Pancreas (tissue), 10 donors: ENCODE measurements around the gene ERGIC3. TPM values are rescaled to one million over a fixed set of nuclear protein-coding genes. Genes with fewer than 3 reads are reported as not detected.

Experiments used
- ATAC-seq, 4 donors: fragments of 200-7000 bp; cut with Tn5 transposase; one replicate each; pipeline versions ENCODE4 v1.8.0 to v1.9.1; 2020; ENCODE audit warnings: mild to moderate bottlenecking in 4 of 4, moderate library complexity in 4 of 4
- DNase-seq, 6 donors: peaks; one replicate each; pipeline ENCODE4 v3.0.0-alpha.2; 2020
- FAIRE-seq: peaks from 2 replicates; lab custom pipeline; 2012; peaks lifted over from hg19 to GRCh38; lab: Jason Lieb, UNC
- H3K27ac ChIP-seq, 4 donors: fragments of 200-600 bp; sonication (generic); 1 replicate in 3 of 4; 2 replicates in 1 of 4; pipeline versions ENCODE4 v1.5.0 to v1.8.0; 2020
- H3K27me3 ChIP-seq, 4 donors: fragments of 200-600 bp; one replicate each; pipeline ENCODE4 v1.8.0; 2021
- H3K36me3 ChIP-seq, 3 donors: fragments of 200-600 bp; sonication (generic) in 1 of 3; one replicate each; pipeline versions ENCODE4 v1.5.0 to v1.8.0; 2020 to 2021
- H3K4me1 ChIP-seq, 3 donors: fragments of 200-600 bp; one replicate each; pipeline ENCODE4 v1.8.0; 2021
- H3K4me3 ChIP-seq, 4 donors: fragments of 200-600 bp; sonication (generic) in 2 of 4; one replicate each; pipeline versions ENCODE4 v1.5.0 to v1.8.0; 2020 to 2021
- H3K9me3 ChIP-seq, 4 donors: fragments of 200-600 bp; one replicate each; pipeline ENCODE4 v1.8.0; 2021
- WGBS, 2 donors: extraction: QIAGEN DNeasy Blood & Tissue Kit; methylation state at CpG; one replicate each; pipeline ENCODE4 v1.1.7; 2013; 5-methylcytosine and 5-hydroxymethylcytosine counted together
- intact Hi-C, 3 donors: fragments of 100-400 bp; cut with DNase I; formaldehyde crosslinking; loops; one replicate each; pipeline versions ENCODE4 v1.11.1 to v1.14.2; 2022
- polyA plus RNA-seq, 2 donors: library from polyadenylated mRNA; stranded (reverse); fragments of 200-250 nt; gene quantifications; one replicate each; pipeline ENCODE4 v1.2.3, GENCODE V29; 2013
- total RNA-seq, 6 donors: library from RNA; stranded (reverse); fragmentation: NEBNext Ultra II Directional in 4 of 6; extraction: Animal tissue kit (Norgen Biotek cat#: 25700) in 4 of 6; gene quantifications; one replicate each; pipeline versions ENCODE4 v1.2.1 to v1.2.4, GENCODE V29; 2021 to 2023
- TF ChIP-seq, protein P1 (sequence below), 4 donors: fragments of 200-600 bp; sonication (generic) in 3 of 4; IDR thresholded peaks; one replicate each; pipeline versions ENCODE4 v1.5.0 to v1.8.0; 2021; ENCODE audit warnings: antibody characterized with exemption in 4 of 4
- donor health status: healthy with polysubstance abuse.
- donor health status: DM: no; HTN: no; CAD: no; lungs with moderate emphysema.
- donor health status: DM: no; HTN: no; CAD: no.
- donor health status: control.
- donor health status: control.
- donor health status: Bipolar disorder and iron deficiency.
- donor health status: DM: yes; HTN: yes; CAD: no.
- donor health status: DM: no; HTN: no; CAD: no.
- donor health status: DM: no; HTN: no; CAD: no.
- donor health status: DM: yes; HTN: yes; CAD: no.

The ERGIC3 gene
- total and polyA plus RNA-seq, 8 donors = 112 to 168 (median 135) TPM

DNA sequence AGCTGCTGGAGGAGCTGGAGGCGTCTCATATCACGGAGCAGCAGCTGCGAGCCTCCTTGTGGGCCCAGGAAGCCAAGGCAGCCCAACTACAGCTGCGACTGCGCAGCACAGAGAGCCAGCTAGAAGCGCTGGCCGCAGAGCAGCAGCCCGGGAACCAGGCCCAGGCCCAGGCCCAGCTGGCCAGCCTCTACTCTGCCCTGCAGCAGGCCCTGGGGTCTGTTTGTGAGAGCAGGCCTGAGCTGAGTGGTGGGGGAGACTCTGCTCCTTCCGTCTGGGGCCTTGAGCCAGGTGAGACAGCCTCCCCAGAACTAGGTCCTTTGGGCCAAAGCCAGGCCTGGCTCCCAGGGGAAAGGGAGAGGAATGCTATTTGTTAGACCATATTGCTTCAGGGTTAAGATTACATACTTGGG is 44.1 kb upstream of the ERGIC3 start:
- ATAC-seq = peak in 3 of 4 donors; percentile 67 to 72 (median 67)
- no peaks in the 10 kb centered on the region for H3K27me3 ChIP-seq
- no peak overlapping the region for H3K27ac ChIP-seq
- no peaks in the 10 kb centered on the region for H3K4me1 ChIP-seq
- intact Hi-C loops = no loop called here
- no peaks in the 10 kb centered on the region for H3K9me3 ChIP-seq
- H3K4me3 ChIP-seq = no peak overlapping the region
- TF ChIP-seq, protein P1, sequence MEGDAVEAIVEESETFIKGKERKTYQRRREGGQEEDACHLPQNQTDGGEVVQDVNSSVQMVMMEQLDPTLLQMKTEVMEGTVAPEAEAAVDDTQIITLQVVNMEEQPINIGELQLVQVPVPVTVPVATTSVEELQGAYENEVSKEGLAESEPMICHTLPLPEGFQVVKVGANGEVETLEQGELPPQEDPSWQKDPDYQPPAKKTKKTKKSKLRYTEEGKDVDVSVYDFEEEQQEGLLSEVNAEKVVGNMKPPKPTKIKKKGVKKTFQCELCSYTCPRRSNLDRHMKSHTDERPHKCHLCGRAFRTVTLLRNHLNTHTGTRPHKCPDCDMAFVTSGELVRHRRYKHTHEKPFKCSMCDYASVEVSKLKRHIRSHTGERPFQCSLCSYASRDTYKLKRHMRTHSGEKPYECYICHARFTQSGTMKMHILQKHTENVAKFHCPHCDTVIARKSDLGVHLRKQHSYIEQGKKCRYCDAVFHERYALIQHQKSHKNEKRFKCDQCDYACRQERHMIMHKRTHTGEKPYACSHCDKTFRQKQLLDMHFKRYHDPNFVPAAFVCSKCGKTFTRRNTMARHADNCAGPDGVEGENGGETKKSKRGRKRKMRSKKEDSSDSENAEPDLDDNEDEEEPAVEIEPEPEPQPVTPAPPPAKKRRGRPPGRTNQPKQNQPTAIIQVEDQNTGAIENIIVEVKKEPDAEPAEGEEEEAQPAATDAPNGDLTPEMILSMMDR (IDR thresholded peaks at IDR 0.05) = no peak
- WGBS, 2 donors = 88 to 98% methylated on average over 8 to 9 of the region's 9 CpGs
- peak in 3 of 6 donors; percentile 18 to 50 (median 34) for DNase-seq
- H3K36me3 ChIP-seq = peaks cover 0 to 54% (median 14%) of the 10 kb centered on the region in 3 donors
- FAIRE-seq = no peak

GRCh38 chr20:35499271-35499670 is 42.6 kb upstream of the ERGIC3 start:
- Histone ChIP-seq H3K4me1 (no peaks in the 10 kb centered on the region), H3K27ac (no peak overlapping the region), H3K27me3 (no peaks in the 10 kb centered on the region), H3K9me3 (no peaks in the 10 kb centered on the region), H3K4me3 (no peak overlapping the region), H3K36me3 (peaks cover 0 to 57% (median 18%) of the 10 kb centered on the region in 3 donors)
- intact Hi-C loops = no loop called here
- DNase-seq = no peak
- 90 to 93% methylated on average over 1 of the region's 1 CpG for WGBS, 2 donors
- no peak for FAIRE-seq
- TF ChIP-seq, protein P1 (IDR thresholded peaks at IDR 0.05) = no peak
- ATAC-seq = no peak

- Histone ChIP-seq H3K9me3 (no peaks in the 10 kb centered on the region), H3K36me3 (peaks cover 0 to 37% (median 18%) of the 10 kb centered on the region in 3 donors), H3K27me3 (no peaks in the 10 kb centered on the region), H3K27ac (no peak overlapping the region), H3K4me1 (no peaks in the 10 kb centered on the region), H3K4me3 (no peak overlapping the region)
- WGBS, 2 donors = 85 to 93% methylated on average over 8 of the region's 8 CpGs
- DNase-seq (no peak), ATAC-seq (no peak), FAIRE-seq (no peak)
- TF ChIP-seq, protein P1 (IDR thresholded peaks at IDR 0.05) = no peak
- intact Hi-C loops = no loop called here
These were observed 39.5 kb upstream of the ERGIC3 start for GRCh38 chr20:35502352-35502751.

DNA sequence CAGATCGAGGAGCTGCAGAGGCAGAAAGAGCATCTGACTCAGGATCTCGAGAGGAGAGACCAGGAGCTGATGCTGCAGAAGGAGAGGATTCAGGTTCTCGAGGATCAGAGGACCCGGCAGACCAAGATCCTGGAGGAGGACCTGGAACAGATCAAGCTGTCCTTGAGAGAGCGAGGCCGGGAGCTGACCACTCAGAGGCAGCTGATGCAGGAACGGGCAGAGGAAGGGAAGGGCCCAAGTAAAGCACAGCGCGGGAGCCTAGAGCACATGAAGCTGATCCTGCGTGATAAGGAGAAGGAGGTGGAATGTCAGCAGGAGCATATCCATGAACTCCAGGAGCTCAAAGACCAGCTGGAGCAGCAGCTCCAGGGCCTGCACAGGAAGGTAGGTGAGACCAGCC is 38.6 kb upstream of the ERGIC3 start:
- Histone ChIP-seq H3K27ac (no peak overlapping the region), H3K9me3 (no peaks in the 10 kb centered on the region), H3K4me1 (no peaks in the 10 kb centered on the region), H3K4me3 (no peak overlapping the region), H3K27me3 (no peaks in the 10 kb centered on the region), H3K36me3 (peaks cover 0 to 30% (median 18%) of the 10 kb centered on the region in 3 donors)
- intact Hi-C loops = no loop called here
- 84 to 89% methylated on average over 10 of the region's 10 CpGs for WGBS, 2 donors
- ATAC-seq (no peak), FAIRE-seq (no peak), DNase-seq (no peak)
- TF ChIP-seq, protein P1 (IDR thresholded peaks at IDR 0.05) = no peak

DNA sequence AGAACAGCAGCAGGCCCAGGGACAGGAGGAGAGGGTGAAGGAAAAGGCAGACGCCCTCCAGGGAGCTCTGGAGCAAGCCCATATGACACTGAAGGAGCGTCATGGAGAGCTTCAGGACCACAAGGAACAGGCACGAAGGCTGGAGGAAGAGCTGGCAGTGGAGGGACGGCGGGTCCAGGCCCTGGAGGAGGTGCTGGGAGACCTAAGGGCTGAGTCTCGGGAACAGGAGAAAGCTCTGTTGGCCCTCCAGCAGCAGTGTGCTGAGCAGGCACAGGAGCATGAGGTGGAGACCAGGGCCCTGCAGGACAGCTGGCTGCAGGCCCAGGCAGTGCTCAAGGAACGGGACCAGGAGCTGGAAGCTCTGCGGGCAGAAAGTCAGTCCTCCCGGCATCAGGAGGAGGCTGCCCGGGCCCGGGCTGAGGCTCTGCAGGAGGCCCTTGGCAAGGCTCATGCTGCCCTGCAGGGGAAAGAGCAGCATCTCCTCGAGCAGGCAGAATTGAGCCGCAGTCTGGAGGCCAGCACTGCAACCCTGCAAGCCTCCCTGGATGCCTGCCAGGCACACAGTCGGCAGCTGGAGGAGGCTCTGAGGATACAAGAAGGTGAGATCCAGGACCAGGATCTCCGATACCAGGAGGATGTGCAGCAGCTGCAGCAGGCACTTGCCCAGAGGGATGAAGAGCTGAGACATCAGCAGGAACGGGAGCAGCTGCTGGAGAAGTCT is 37.9 kb upstream of the ERGIC3 start:
- peak in 1 of 6 donors; percentile 58 for DNase-seq
- ATAC-seq = no peak

More for the DNA sequence above, 37.9 kb upstream of the ERGIC3 start:
- Histone ChIP-seq H3K27ac (no peak overlapping the region), H3K4me1 (no peaks in the 10 kb centered on the region), H3K27me3 (no peaks in the 10 kb centered on the region), H3K36me3 (peaks cover 0 to 34% (median 18%) of the 10 kb centered on the region in 3 donors), H3K9me3 (no peaks in the 10 kb centered on the region), H3K4me3 (no peak overlapping the region)
- intact Hi-C loops = no loop called here
- no peak for FAIRE-seq
- TF ChIP-seq, protein P1 (IDR thresholded peaks at IDR 0.05) = no peak
- 85 to 89% methylated on average over 16 of the region's 16 CpGs for WGBS, 2 donors
